Measurements from ENCODE around the gene CRYAA.
"Not testable (repeated sequence)": the region's sequence is repeated elsewhere in the genome, so short reads cannot be mapped to it uniquely, and the experiment has no call there.

CRYAA gene

GRCh38 chr21:43168708-43169107 is at the start of gene CRYAA:
Gene CRYAA, plus strand, starts transcription at chr21:43169008. Its CDS starts 92 bp downstream, at chr21:43169100.
- not testable (repeated sequence) for DNase-seq (ENCODE audit: low spot score)

- DNase-seq (ENCODE audit: low spot score), result not testable (repeated sequence)
These were observed 38.7 kb upstream of the CRYAA start for GRCh38 chr21:43130094-43130493.

- DNase-seq (ENCODE audit: low spot score), result not testable (repeated sequence)
These were observed 34.3 kb upstream of the CRYAA start for GRCh38 chr21:43134520-43134919.

GRCh38 chr21:43138944-43139343 is 29.9 kb upstream of the CRYAA start:
- DNase-seq (ENCODE audit: low spot score), result not testable (repeated sequence)

GRCh38 chr21:43141407-43141806 is 27.4 kb upstream of the CRYAA start:
- DNase-seq (ENCODE audit: low spot score), result not testable (repeated sequence)

- DNase-seq (ENCODE audit: low spot score), result not testable (repeated sequence)
These were observed 22.2 kb upstream of the CRYAA start for GRCh38 chr21:43146637-43147036.

GRCh38 chr21:43147999-43148398 is 20.8 kb upstream of the CRYAA start:
- DNase-seq (ENCODE audit: low spot score), result not testable (repeated sequence)

GRCh38 chr21:43149344-43149743 is 19.5 kb upstream of the CRYAA start:
- not testable (repeated sequence) for DNase-seq (ENCODE audit: low spot score)

- DNase-seq (ENCODE audit: low spot score), result not testable (repeated sequence)
These were observed 15.2 kb upstream of the CRYAA start for GRCh38 chr21:43153601-43154000.

- DNase-seq (ENCODE audit: low spot score), result peak; percentile 0
These were observed 9.3 kb upstream of the CRYAA start for GRCh38 chr21:43159279-43160175.

GRCh38 chr21:43161826-43162707 is 6.7 kb upstream of the CRYAA start:
- not testable (repeated sequence) for DNase-seq (ENCODE audit: low spot score)

GRCh38 chr21:43162708-43163205 is 6.1 kb upstream of the CRYAA start:
- DNase-seq (ENCODE audit: low spot score), result not testable (repeated sequence)

GRCh38 chr21:43164823-43165222 is 4.0 kb upstream of the CRYAA start:
- not testable (repeated sequence) for DNase-seq (ENCODE audit: low spot score)

GRCh38 chr21:43165734-43166133 is 3.1 kb upstream of the CRYAA start:
- DNase-seq (ENCODE audit: low spot score), result not testable (repeated sequence)

GRCh38 chr21:43169230-43169886 is 550 bp downstream of the CRYAA start:
- not testable (repeated sequence) for DNase-seq (ENCODE audit: low spot score)

- DNase-seq (ENCODE audit: low spot score), result not testable (repeated sequence)
These were observed 1.1 kb downstream of the CRYAA start for GRCh38 chr21:43169891-43170290.

- not testable (repeated sequence) for DNase-seq (ENCODE audit: low spot score)
These were observed 4.0 kb downstream of the CRYAA start for GRCh38 chr21:43172812-43173211.

- DNase-seq (ENCODE audit: low spot score), result not testable (repeated sequence)
These were observed 4.6 kb downstream of the CRYAA start for GRCh38 chr21:43173438-43173837.

- not testable (repeated sequence) for DNase-seq (ENCODE audit: low spot score)
These were observed 5.1 kb downstream of the CRYAA start for GRCh38 chr21:43173930-43174329.

- not testable (repeated sequence) for DNase-seq (ENCODE audit: low spot score)
These were observed 6.2 kb downstream of the CRYAA start for GRCh38 chr21:43174998-43175397.

GRCh38 chr21:43176621-43177020 is 7.8 kb downstream of the CRYAA start:
- not testable (repeated sequence) for DNase-seq (ENCODE audit: low spot score)
